HG03039 (cell line): ENCODE data around the gene PPEF2.

Experiments used
- ATAC-seq: cut with Tn5 transposase; IDR thresholded peaks from one replicate; pipeline ENCODE4 v1.9.1; 2021; ENCODE audit warnings: mild to moderate bottlenecking, moderate library complexity; ENCODE audit not compliant: unreplicated experiment

The PPEF2 gene

GRCh38 chr4:75834095-75834771, 68.0 kb downstream of the PPEF2 start:
- no peak for ATAC-seq

DNA sequence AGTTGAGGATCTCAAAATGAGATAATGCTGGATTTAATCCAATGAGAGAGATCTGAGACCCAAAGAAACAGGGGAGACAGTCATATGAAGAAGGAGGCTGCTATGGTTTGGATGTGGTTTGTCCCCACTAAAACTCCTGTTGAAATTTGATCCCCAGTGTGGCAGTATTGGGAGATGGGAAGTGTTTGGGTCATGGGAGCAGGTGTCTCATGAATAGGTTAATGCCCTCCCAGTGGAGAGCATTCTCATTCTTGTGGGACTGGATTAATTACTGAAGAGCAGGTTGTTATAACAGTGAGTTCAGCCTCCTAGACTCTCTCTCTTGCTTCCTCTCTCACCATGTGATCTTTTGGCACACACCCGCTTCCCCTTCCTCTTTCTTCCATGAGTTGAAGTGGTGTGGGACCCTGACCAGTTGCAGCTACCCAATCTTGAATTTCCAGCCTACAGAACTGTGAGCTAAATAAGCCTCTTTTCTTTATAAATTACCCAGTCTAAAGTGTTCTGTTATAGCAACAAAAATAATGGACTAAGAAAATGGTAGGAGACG, 70.3 kb downstream of the PPEF2 start:
- ATAC-seq, result no peak

- ATAC-seq, result no peak
Observed at GRCh38 chr4:75830906-75831305, 71.3 kb downstream of the PPEF2 start.

DNA sequence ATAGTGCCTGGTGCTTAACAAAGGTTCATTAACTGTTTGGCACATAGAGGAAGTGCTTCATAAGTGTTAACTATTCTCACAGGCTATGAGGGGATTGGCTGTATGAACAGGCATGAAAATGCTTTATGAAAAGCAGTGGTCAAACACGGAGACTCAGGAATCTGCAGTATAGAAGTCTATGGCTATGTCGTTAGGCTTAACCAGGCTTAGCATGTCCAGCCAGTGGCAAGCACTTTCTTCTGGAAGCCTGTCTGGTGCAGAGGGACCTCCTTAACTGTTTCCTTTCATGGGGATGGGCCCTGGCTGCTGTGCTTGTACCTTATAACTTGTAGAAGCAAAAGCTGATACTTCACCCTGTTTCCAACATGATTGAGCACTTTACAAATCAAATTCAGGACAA, 78.4 kb downstream of the PPEF2 start:
- ATAC-seq, result no peak

- ATAC-seq, result no peak
Observed at GRCh38 chr4:75822416-75822815, 79.8 kb downstream of the PPEF2 start.

- no peak for ATAC-seq
Observed at GRCh38 chr4:75821966-75822365, 80.3 kb downstream of the PPEF2 start.

DNA sequence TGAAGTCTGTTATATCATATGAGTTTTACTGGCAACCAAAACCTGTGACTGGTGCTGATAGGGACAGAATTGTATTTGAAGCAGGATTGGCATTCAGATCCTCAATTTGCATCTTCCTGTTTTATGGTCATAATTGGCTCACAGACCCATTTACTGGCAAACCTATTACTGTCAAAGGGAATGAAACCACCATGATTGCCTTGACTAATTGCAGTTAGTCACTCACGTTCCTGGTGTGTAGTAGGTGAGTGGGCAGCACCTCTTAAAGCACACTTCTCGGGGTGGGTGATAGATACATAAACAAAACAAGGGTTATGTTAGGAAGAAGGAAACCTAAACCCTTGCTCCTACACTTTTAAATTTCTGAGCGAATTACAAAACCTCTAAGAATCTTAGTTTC, 81.0 kb downstream of the PPEF2 start:
- ATAC-seq, result no peak

- no peak for ATAC-seq
Observed at GRCh38 chr4:75820676-75821075, 81.6 kb downstream of the PPEF2 start.

DNA sequence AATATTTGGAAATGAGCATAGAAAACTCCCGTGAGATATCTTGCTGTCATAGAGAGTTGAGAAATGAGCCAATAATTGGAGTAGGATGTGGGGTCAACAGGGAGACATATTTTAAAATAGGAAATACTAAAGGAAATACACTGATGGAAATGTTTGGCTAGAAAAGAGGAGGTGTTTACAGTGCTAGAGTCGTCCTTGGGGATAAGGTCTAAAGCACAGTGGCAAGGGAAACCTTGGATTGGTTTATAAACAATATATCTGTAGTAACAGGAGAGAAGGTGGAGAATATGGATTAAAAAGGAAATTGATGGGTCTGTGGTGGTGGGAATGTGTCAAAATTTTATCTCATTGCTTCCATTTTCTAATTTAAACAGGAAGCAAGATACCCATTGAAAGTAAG, 82.1 kb downstream of the PPEF2 start:
- no peak for ATAC-seq

GRCh38 chr4:75819121-75819520, 83.1 kb downstream of the PPEF2 start:
- no peak for ATAC-seq

DNA sequence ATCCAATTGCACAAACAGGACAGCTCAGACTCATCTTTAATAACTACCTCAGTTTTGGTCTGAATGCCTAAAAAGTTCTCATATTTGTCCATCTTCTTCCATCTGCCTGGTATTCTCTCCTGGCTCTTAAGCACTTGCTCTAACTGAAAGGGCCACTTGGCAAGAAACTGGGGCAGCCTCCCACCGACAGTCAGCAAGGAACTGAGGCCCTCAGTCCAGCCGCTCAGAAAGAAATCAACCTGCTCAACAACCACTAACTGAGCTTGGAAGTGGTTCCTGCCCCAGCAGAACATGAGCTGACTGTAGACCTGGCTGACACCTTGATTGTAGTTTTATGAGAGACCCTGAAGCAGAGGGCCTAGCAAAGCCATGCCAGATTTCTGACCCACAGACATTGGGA, 84.4 kb downstream of the PPEF2 start:
- no peak for ATAC-seq
